Left ventricle myocardium inferior (tissue), 1 donor: ENCODE results near the gene WASF1. TPM values are rescaled to one million over a fixed set of nuclear protein-coding genes. Genes with fewer than 3 reads are reported as not detected.

ENCODE experiments used
- DNase-seq: peaks from one replicate; pipeline ENCODE4 v3.0.0-alpha.2; 2020
- H3K27ac ChIP-seq: fragments of 200-600 bp; replicated peaks from 2 replicates; pipeline ENCODE4 v1.8.0; 2021
- H3K27me3 ChIP-seq: fragments of 200-600 bp; 2 replicates; pipeline ENCODE4 v1.8.0; 2021; ENCODE audit warnings: low read depth
- H3K36me3 ChIP-seq: fragments of 200-600 bp; 2 replicates; pipeline ENCODE4 v1.8.0; 2021
- H3K4me1 ChIP-seq: fragments of 200-600 bp; 2 replicates; pipeline ENCODE4 v1.8.0; 2021
- H3K4me3 ChIP-seq: fragments of 200-600 bp; 2 replicates; pipeline ENCODE4 v1.8.0; 2021; ENCODE audit warnings: mild to moderate bottlenecking, moderate library complexity
- H3K9me3 ChIP-seq: fragments of 200-600 bp; replicated peaks from 2 replicates; pipeline ENCODE4 v1.8.0; 2021
- CTCF ChIP-seq: fragments of 200-600 bp; IDR thresholded peaks from 2 replicates; pipeline ENCODE4 v1.8.0; 2021; ENCODE audit warnings: antibody characterized with exemption, mild to moderate bottlenecking, borderline replicate concordance
- intact Hi-C: fragments of 100-400 bp; cut with micrococcal nuclease; formaldehyde crosslinking; loops from one replicate; pipeline ENCODE4 v1.11.0; 2022
- long read RNA-seq: library from polyadenylated mRNA; unstranded; transcript quantifications from one replicate; pipeline ENCODE4 v2.0.0, GENCODE V29; 2021
- total RNA-seq: library from RNA; stranded (reverse); fragmentation: NEBNext Ultra II Directional; extraction: Animal tissue kit (Norgen Biotek cat#: 25700); gene quantifications from one replicate; pipeline ENCODE4 v1.2.1, GENCODE V29; 2021
- donor health status: DM: no; HTN: yes; CAD: no; lungs with severe emphysema.

The WASF1 gene
- 0.80 TPM for total RNA-seq
- long read RNA-seq, result 0 reads

DNA sequence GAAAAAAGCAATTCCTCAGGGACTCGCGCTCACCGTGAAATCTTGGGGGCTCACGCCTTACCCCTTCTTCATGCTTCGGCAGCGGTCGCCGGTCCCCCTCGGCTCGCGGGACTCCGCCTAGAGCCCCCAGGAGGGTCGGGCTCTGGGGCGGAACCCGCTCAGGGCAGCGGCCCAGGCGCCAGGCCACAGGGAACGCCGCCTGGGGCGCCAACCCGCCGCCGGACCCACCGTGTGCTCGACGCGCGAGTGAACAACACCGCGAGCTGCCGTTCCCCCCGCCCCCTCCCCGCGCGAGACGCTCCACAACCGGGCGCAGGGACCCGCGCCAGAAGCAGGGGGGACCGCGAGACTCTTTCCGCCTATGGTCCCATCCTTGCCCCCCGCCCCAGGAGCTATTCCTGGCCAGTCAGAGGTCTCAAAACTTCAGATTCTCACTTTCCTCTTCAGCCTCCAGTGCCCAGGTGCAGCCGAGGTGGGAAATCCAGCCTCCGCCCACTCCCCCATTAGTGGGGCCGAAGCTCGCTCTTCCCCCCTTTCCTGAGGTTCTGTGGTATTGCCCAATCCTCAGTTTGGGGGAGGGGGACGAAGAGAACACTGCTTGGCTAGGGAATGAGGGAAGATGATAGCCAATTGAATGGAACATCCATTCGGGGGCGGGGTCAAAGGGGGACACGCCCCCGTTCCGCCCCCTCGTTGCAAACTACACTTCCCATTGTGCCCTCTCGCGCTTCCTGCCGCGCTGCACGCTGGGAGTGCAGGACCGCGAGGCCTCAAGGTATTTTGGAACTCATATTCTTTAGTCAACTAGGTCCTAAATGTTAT lies at the start of gene WASF1:
TSS of gene WASF1 (minus strand) at position 265 of the 822 bp plus-strand sequence. CDS start 52,069 bp downstream, outside the sequence.
- H3K27ac ChIP-seq, result peak within 1 kb of the TSS; percentile 91

DNA sequence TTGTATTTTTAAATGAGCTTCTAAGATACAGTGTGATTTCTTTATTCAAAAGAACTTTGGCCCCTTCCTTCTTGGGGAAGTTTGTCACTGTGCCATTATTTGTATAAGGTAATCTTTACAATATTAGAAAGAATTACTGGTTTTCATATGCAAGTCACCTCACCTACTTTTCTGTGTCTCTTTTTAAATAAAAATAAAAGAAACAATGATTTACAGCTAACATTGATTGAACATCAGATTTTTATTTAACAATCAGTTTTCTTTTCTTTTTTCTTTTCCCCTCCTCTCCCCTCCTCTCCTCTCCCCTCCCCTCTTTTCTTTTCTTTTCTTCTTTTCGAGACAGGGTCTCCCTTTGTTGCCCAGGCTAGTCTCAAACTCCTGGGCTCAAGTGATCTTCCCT lies 46.8 kb upstream of the WASF1 start:
- Histone ChIP-seq H3K27ac (no peak overlapping the region), H3K4me3 (no peak overlapping the region), H3K27me3 (no peaks in the 10 kb centered on the region), H3K36me3 (peaks cover 67% of the 10 kb centered on the region), H3K9me3 (no peaks in the 10 kb centered on the region), H3K4me1 (no peaks in the 10 kb centered on the region)
- no peak for TF ChIP-seq CTCF
- no peak for DNase-seq
- intact Hi-C loops, result no loop called here

More for the DNA sequence above, at the start of gene WASF1:
- H3K27me3 ChIP-seq, result no peaks in the 10 kb centered on the region
- H3K36me3 ChIP-seq, result no peaks in the 10 kb centered on the region
- H3K4me3 ChIP-seq, result peak within 1 kb of the TSS; percentile 94
- peak; percentile 92 for DNase-seq
- H3K4me1 ChIP-seq, result peaks cover 62% of the 10 kb centered on the region
- no peak for TF ChIP-seq CTCF
- H3K9me3 ChIP-seq, result no peaks in the 10 kb centered on the region
- intact Hi-C loops, result loop anchor here (5.0 kb wide), 1 partner anchor 213 kb away; no protein-coding TSS in a partner anchor

GRCh38 chr6:110221738-110222137 lies 42.3 kb upstream of the WASF1 start:
- Histone ChIP-seq H3K4me3 (no peak overlapping the region), H3K27ac (no peak overlapping the region), H3K36me3 (peaks cover 84% of the 10 kb centered on the region), H3K27me3 (no peaks in the 10 kb centered on the region), H3K4me1 (no peaks in the 10 kb centered on the region), H3K9me3 (no peaks in the 10 kb centered on the region)
- no peak for TF ChIP-seq CTCF
- DNase-seq, result no peak
- intact Hi-C loops, result no loop called here

DNA sequence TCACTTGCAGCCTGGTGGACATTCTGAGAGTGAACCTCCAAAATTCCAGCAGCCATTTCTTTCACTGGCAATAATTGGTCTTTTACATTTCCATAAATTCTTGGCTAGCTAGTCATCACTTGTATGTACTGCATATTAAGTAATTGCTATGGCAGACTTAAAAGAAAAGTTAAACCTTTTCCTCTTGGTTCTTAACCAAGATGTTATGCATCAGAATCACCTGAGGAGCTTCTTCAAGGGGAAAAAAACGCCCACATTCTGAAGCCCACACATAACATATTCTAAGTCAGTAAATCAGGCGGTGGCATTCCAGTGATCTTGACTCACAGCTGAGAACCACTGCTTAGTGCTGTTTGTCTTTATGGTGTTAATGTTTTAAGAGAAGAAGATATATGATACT lies 37.8 kb upstream of the WASF1 start:
- Histone ChIP-seq H3K4me3 (no peak overlapping the region), H3K36me3 (peaks cover 95% of the 10 kb centered on the region), H3K9me3 (no peaks in the 10 kb centered on the region), H3K4me1 (no peaks in the 10 kb centered on the region), H3K27me3 (no peaks in the 10 kb centered on the region), H3K27ac (no peak overlapping the region)
- intact Hi-C loops, result no loop called here
- no peak for TF ChIP-seq CTCF
- DNase-seq, result no peak

GRCh38 chr6:110216140-110216539 lies 36.7 kb upstream of the WASF1 start:
- no peak for TF ChIP-seq CTCF
- Histone ChIP-seq H3K9me3 (no peaks in the 10 kb centered on the region), H3K4me1 (no peaks in the 10 kb centered on the region), H3K27ac (no peak overlapping the region), H3K36me3 (peaks cover 96% of the 10 kb centered on the region), H3K27me3 (no peaks in the 10 kb centered on the region), H3K4me3 (no peak overlapping the region)
- DNase-seq, result no peak
- intact Hi-C loops, result no loop called here
